K562 (cell line): ENCODE data around the gene ETS2. TPM values are rescaled to one million over a fixed set of nuclear protein-coding genes. Genes with fewer than 3 reads are reported as not detected.

Experiments
- DPF2 ChIP-seq: fragments of 450-650 bp; IDR thresholded peaks from 2 replicates; pipeline ENCODE4 v1.6.1; 2016
- FOXA3 ChIP-seq, 2 experiments: fragments of 450-650 bp in 1 of 2; sonication (generic) in 1 of 2; formaldehyde crosslinking; IDR thresholded peaks in 1 of 2; conservative IDR thresholded peaks in 1 of 2; 2 replicates each; pipeline versions ENCODE4 v1.4.0 to v1.8.0; 2020 to 2022; ENCODE audit warnings: mild to moderate bottlenecking in 2 of 2, missing genetic modification reagents in 1 of 2
- HDAC2 ChIP-seq: fragments of 450-650 bp; IDR thresholded peaks from 2 replicates; pipeline ENCODE4 v1.6.1; 2016; ENCODE audit warnings: mild to moderate bottlenecking
- HNRNPK ChIP-seq: fragments of 200-400 bp; formaldehyde crosslinking; IDR thresholded peaks from one replicate; pipeline ENCODE4 v1.6.1; 2018; ENCODE audit warnings: mild to moderate bottlenecking, low read depth, low read length; ENCODE audit not compliant: poor library complexity, severe bottlenecking
- KAT7 ChIP-seq: sonication (generic); formaldehyde crosslinking; IDR thresholded peaks from 2 replicates; pipeline ENCODE4 v1.8.0; 2022; ENCODE audit warnings: missing genetic modification reagents, mild to moderate bottlenecking, borderline replicate concordance
- MAZ ChIP-seq, 2 experiments: fragments of 450-650 bp in 1 of 2; sonication (generic) in 1 of 2; formaldehyde crosslinking; IDR thresholded peaks in 1 of 2; conservative IDR thresholded peaks in 1 of 2; 2 replicates each; pipeline versions ENCODE4 v1.4.0 to v1.5.0; 2020; ENCODE audit warnings: mild to moderate bottlenecking in 1 of 2, missing genetic modification reagents in 1 of 2
- MYC ChIP-seq, 2 experiments: fragments of 250-450 bp in 1 of 2; sonication (Bioruptor Pico) in 1 of 2; IDR thresholded peaks; 2 replicates each; pipeline versions ENCODE4 v1.5.1 to v1.6.1; 2012 to 2021; ENCODE audit warnings: low read depth in 2 of 2, borderline replicate concordance in 1 of 2, improper control_type of control experiment in 1 of 2, low read length in 1 of 2, mild to moderate bottlenecking in 1 of 2, moderate library complexity in 1 of 2
- NCOR1 ChIP-seq: fragments of 450-650 bp; IDR thresholded peaks from 2 replicates; pipeline ENCODE4 v1.6.1; 2016; ENCODE audit warnings: mild to moderate bottlenecking, moderate library complexity
- NELFE ChIP-seq: IDR thresholded peaks from 2 replicates; pipeline ENCODE4 v1.6.1; 2011; ENCODE audit warnings: mild to moderate bottlenecking; ENCODE audit not compliant: insufficient read depth, insufficient read length
- NRF1 ChIP-seq, 2 experiments: fragments of 450-650 bp; IDR thresholded peaks in 1 of 2; conservative IDR thresholded peaks in 1 of 2; 2 replicates each; pipeline ENCODE4 v1.6.1; 2014; ENCODE audit warnings: mild to moderate bottlenecking in 2 of 2
- PHF21A ChIP-seq: fragments of 450-650 bp; IDR thresholded peaks from 2 replicates; pipeline ENCODE4 v1.6.1; 2017; ENCODE audit warnings: low read depth, borderline replicate concordance
- PTBP1 ChIP-seq: fragments of 200-400 bp; formaldehyde crosslinking; IDR thresholded peaks from 2 replicates; pipeline ENCODE4 v1.6.1; 2017; ENCODE audit warnings: low read depth, low read length
- SPI1 ChIP-seq: IDR thresholded peaks from 2 replicates; pipeline ENCODE4 v1.6.1; 2011; ENCODE audit warnings: low read depth, low read length, control low read depth, borderline replicate concordance
- THRAP3 ChIP-seq: fragments of 450-650 bp; IDR thresholded peaks from 2 replicates; pipeline ENCODE4 v1.6.1; 2016; ENCODE audit warnings: mild to moderate bottlenecking, inconsistent platforms, borderline replicate concordance
- ZNF507 ChIP-seq: conservative IDR thresholded peaks from 2 replicates; pipeline ENCODE4 v1.6.1; 2017; ENCODE audit warnings: missing genetic modification characterization, missing compliant biosample characterization
- ZNF644 ChIP-seq: fragments of 200-800 bp; sonication (Bioruptor generic); IDR thresholded peaks from 2 replicates; pipeline ENCODE4 v1.6.1; 2016; ENCODE audit warnings: low read depth, missing genetic modification characterization, missing compliant biosample characterization
- polyA plus RNA-seq, 8 experiments: library from polyadenylated mRNA; depleted of rRNA in 4 of 8; stranded (reverse) in 5 of 8; unstranded in 3 of 8; fragments of >200 nt; fragmentation: Nextera tagmentation in 2 of 8; fragmentation: Illumina TruSeq in 1 of 8; extraction: Ambion mirVana in 2 of 8; extraction: Trizol in 1 of 8; gene quantifications; 2 replicates each; pipeline versions ENCODE4 v1.2.1 to v1.2.3, GENCODE V29; 2011 to 2014; ENCODE audit warnings: inconsistent platforms in 1 of 8, missing spikeins in 1 of 8
- total RNA-seq, 7 experiments: library from RNA; depleted of rRNA in 6 of 7; stranded (reverse); fragments of >200 nt in 6 of 7; fragmentation: Illumina TruSeq in 2 of 7; extraction: Trizol in 2 of 7; gene quantifications; 2 replicates each; pipeline versions ENCODE4 v1.2.1 to v1.2.3, GENCODE V29; 2011 to 2021; ENCODE audit warnings: low replicate concordance in 1 of 7
- TF ChIP-seq, protein P1 (sequence below): IDR thresholded peaks from 3 replicates; pipeline ENCODE4 v1.6.1; 2011; ENCODE audit warnings: borderline replicate concordance, mild to moderate bottlenecking, moderate library complexity; ENCODE audit not compliant: insufficient read length; ENCODE audit errors: extremely low read depth
- TF ChIP-seq, protein P2 (sequence below): fragments of 450-650 bp; IDR thresholded peaks from 2 replicates; pipeline ENCODE4 v1.7.0; 2016; ENCODE audit warnings: borderline replicate concordance
- TF ChIP-seq, protein P3 (sequence below): fragments of 250-450 bp; sonication (Bioruptor Pico); IDR thresholded peaks from 2 replicates; pipeline ENCODE4 v1.5.1; 2021; ENCODE audit warnings: mild to moderate bottlenecking
- TF ChIP-seq, protein P4 (sequence below): fragments of 250-450 bp; sonication (Bioruptor Pico); IDR thresholded peaks from 2 replicates; pipeline ENCODE4 v1.5.0; 2021
- TF ChIP-seq, protein P5 (sequence below): sonication (generic); formaldehyde crosslinking; IDR thresholded peaks from 2 replicates; pipeline ENCODE4 v1.5.0; 2020; ENCODE audit warnings: missing genetic modification reagents

Gene ETS2
- total and polyA plus RNA-seq, 9 of the 15 experiments (the other 6 are each of a cell fraction or from before 2014, with no cell fraction given) = 1.7 to 24.4 (median 12.2) TPM

DNA sequence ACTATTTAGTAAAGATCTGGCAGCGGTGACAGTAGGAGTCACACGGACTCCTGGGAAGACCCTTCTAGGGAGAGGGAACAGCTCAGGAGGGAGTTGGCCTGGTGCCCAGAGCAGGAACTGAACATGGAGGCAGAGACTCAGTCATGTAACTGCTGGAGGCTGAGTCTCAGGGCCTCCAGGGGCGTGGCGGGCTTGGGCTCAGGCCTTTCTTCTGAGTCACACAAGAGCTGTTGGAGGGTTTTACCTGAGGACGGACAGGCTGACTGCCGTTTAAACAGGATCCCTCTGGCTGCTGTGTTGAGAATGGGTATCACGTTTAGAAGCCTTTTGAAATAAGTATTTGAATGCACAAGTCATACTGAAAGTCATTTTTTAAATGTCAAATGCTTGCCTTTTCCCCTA lies 7.2 kb upstream of the ETS2 start (continued):
- TF ChIP-seq, protein P1, sequence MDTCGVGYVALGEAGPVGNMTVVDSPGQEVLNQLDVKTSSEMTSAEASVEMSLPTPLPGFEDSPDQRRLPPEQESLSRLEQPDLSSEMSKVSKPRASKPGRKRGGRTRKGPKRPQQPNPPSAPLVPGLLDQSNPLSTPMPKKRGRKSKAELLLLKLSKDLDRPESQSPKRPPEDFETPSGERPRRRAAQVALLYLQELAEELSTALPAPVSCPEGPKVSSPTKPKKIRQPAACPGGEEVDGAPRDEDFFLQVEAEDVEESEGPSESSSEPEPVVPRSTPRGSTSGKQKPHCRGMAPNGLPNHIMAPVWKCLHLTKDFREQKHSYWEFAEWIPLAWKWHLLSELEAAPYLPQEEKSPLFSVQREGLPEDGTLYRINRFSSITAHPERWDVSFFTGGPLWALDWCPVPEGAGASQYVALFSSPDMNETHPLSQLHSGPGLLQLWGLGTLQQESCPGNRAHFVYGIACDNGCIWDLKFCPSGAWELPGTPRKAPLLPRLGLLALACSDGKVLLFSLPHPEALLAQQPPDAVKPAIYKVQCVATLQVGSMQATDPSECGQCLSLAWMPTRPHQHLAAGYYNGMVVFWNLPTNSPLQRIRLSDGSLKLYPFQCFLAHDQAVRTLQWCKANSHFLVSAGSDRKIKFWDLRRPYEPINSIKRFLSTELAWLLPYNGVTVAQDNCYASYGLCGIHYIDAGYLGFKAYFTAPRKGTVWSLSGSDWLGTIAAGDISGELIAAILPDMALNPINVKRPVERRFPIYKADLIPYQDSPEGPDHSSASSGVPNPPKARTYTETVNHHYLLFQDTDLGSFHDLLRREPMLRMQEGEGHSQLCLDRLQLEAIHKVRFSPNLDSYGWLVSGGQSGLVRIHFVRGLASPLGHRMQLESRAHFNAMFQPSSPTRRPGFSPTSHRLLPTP = no peak
- TF ChIP-seq FOXA3 (CRISPR knock-in tag; conservative IDR thresholded peaks at IDR 0.05 in 1 of 2, IDR thresholded peaks at IDR 0.05 in 1 of 2) (no peak), ZNF644 (tag) (no peak), NELFE (no peak), KAT7 (CRISPR knock-in tag) (no peak), PTBP1 (no peak), MAZ (CRISPR knock-in tag; conservative IDR thresholded peaks at IDR 0.05 in 1 of 2, IDR thresholded peaks at IDR 0.05 in 1 of 2) (no peak), DPF2 (peak; percentile 85; the same call in 1 of the 2 replicates), MYC (IDR thresholded peaks at IDR 0.05; ENCODE audit: low read depth, low read length) (peak; percentile 37; the same call in 1 of the 2 replicates), MYC (CRISPR knock-in tag; IDR thresholded peaks at IDR 0.05; ENCODE audit: borderline replicate concordance, low read depth) (no peak), NCOR1 (no peak), SPI1 (no peak), NRF1 (conservative IDR thresholded peaks at IDR 0.05 in 1 of 2, IDR thresholded peaks at IDR 0.05 in 1 of 2) (peak in 1 of 2 experiments; percentile 44; a peak in 2 of 4 replicates), PHF21A (no peak), HDAC2 (peak; percentile 55; the same call in 1 of the 2 replicates), THRAP3 (no peak), ZNF507 (tag) (no peak), HNRNPK (no peak)
- TF ChIP-seq, protein P2, sequence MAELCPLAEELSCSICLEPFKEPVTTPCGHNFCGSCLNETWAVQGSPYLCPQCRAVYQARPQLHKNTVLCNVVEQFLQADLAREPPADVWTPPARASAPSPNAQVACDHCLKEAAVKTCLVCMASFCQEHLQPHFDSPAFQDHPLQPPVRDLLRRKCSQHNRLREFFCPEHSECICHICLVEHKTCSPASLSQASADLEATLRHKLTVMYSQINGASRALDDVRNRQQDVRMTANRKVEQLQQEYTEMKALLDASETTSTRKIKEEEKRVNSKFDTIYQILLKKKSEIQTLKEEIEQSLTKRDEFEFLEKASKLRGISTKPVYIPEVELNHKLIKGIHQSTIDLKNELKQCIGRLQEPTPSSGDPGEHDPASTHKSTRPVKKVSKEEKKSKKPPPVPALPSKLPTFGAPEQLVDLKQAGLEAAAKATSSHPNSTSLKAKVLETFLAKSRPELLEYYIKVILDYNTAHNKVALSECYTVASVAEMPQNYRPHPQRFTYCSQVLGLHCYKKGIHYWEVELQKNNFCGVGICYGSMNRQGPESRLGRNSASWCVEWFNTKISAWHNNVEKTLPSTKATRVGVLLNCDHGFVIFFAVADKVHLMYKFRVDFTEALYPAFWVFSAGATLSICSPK = no peak
- TF ChIP-seq, protein P3, sequence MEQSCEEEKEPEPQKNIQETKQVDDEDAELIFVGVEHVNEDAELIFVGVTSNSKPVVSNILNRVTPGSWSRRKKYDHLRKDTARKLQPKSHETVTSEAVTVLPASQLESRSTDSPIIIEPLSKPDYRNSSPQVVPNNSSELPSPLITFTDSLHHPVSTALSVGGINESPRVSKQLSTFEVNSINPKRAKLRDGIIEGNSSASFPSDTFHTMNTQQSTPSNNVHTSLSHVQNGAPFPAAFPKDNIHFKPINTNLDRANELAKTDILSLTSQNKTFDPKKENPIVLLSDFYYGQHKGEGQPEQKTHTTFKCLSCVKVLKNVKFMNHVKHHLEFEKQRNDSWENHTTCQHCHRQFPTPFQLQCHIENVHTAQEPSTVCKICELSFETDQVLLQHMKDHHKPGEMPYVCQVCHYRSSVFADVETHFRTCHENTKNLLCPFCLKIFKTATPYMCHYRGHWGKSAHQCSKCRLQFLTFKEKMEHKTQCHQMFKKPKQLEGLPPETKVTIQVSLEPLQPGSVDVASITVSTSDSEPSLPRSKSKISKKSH (CRISPR knock-in tag) = no peak
- TF ChIP-seq, protein P4, sequence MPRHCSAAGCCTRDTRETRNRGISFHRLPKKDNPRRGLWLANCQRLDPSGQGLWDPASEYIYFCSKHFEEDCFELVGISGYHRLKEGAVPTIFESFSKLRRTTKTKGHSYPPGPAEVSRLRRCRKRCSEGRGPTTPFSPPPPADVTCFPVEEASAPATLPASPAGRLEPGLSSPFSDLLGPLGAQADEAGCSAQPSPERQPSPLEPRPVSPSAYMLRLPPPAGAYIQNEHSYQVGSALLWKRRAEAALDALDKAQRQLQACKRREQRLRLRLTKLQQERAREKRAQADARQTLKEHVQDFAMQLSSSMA (CRISPR knock-in tag) = no peak
- TF ChIP-seq, protein P5, sequence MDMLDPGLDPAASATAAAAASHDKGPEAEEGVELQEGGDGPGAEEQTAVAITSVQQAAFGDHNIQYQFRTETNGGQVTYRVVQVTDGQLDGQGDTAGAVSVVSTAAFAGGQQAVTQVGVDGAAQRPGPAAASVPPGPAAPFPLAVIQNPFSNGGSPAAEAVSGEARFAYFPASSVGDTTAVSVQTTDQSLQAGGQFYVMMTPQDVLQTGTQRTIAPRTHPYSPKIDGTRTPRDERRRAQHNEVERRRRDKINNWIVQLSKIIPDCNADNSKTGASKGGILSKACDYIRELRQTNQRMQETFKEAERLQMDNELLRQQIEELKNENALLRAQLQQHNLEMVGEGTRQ (CRISPR knock-in tag) = no peak
